HCEC 1CT (cell line): ENCODE data around the gene WTIP.
"Not testable (repeated sequence)": the region's sequence is repeated elsewhere in the genome, so short reads cannot be mapped to it uniquely, and the experiment has no call there.

ENCODE experiments used
- DNase-seq: peaks from one replicate; pipeline ENCODE4 v3.0.0-alpha.2; 2017

WTIP gene

GRCh38 chr19:34480971-34481841 lies at the start of gene WTIP:
TSS of gene WTIP (plus strand) at chr19:34481758. CDS start at chr19:34481975, 217 bp downstream.
- DNase-seq = peak; percentile 73

- no peak for DNase-seq
Observed at GRCh38 chr19:34432797-34433196, 48.8 kb upstream of the WTIP start.

GRCh38 chr19:34436716-34437115 lies 44.8 kb upstream of the WTIP start:
- DNase-seq = no peak

GRCh38 chr19:34448191-34448590 lies 33.4 kb upstream of the WTIP start:
- no peak for DNase-seq

- DNase-seq = peak; percentile 54
Observed at GRCh38 chr19:34452723-34453122, 28.8 kb upstream of the WTIP start.

- DNase-seq = no peak
Observed at GRCh38 chr19:34454091-34454490, 27.5 kb upstream of the WTIP start.

- no peak for DNase-seq
Observed at GRCh38 chr19:34454685-34455084, 26.9 kb upstream of the WTIP start.

GRCh38 chr19:34455783-34456480 lies 25.6 kb upstream of the WTIP start:
- DNase-seq = not testable (repeated sequence)

GRCh38 chr19:34457446-34457845 lies 24.1 kb upstream of the WTIP start:
- DNase-seq = no peak

- DNase-seq = no peak
Observed at GRCh38 chr19:34458677-34459076, 22.9 kb upstream of the WTIP start.

- DNase-seq = no peak
Observed at GRCh38 chr19:34459614-34460013, 21.9 kb upstream of the WTIP start.

GRCh38 chr19:34461375-34462100 lies 20.0 kb upstream of the WTIP start:
- no peak for DNase-seq

GRCh38 chr19:34464785-34465184 lies 16.8 kb upstream of the WTIP start:
- DNase-seq = not testable (repeated sequence)

- no peak for DNase-seq
Observed at GRCh38 chr19:34468409-34468808, 13.1 kb upstream of the WTIP start.

- not testable (repeated sequence) for DNase-seq
Observed at GRCh38 chr19:34469026-34469425, 12.5 kb upstream of the WTIP start.

GRCh38 chr19:34471906-34472700 lies 9.5 kb upstream of the WTIP start:
- no peak for DNase-seq

- no peak for DNase-seq
Observed at GRCh38 chr19:34474233-34474989, 7.1 kb upstream of the WTIP start.

- peak; percentile 91 for DNase-seq
Observed at GRCh38 chr19:34475026-34475974, 6.3 kb upstream of the WTIP start.

- no peak for DNase-seq
Observed at GRCh38 chr19:34475975-34476594, 5.5 kb upstream of the WTIP start.

GRCh38 chr19:34478496-34478895 lies 3.1 kb upstream of the WTIP start:
- not testable (repeated sequence) for DNase-seq
